A549 treated with DMSO at 1 μM for 4 hours (cell line): Measurements from ENCODE around the gene PTPRZ1. TPM values are rescaled to one million over a fixed set of nuclear protein-coding genes. Genes with fewer than 3 reads are reported as not detected.

Experiments
- total RNA-seq: library from RNA; stranded (reverse); fragments of 200-300 nt; extraction: Qiagen RNA extraction; gene quantifications from 5 replicates; pipeline ENCODE4 v1.2.3, GENCODE V29; 2022; ENCODE audit warnings: low read depth

PTPRZ1 gene
- total RNA-seq, result not detected in 5 replicates

GRCh38 chr7:121872831-121873288 is at the start of gene PTPRZ1:
Gene PTPRZ1 (plus strand): TSS chr7:121873161. CDS start chr7:121873500, 339 bp downstream.

